ENCODE data around the gene CARD18. TPM values are rescaled to one million over a fixed set of nuclear protein-coding genes. Genes with fewer than 3 reads are reported as not detected.

Gene CARD18
- total RNA-seq, 1 experiment from 2014 or later: not detected

DNA sequence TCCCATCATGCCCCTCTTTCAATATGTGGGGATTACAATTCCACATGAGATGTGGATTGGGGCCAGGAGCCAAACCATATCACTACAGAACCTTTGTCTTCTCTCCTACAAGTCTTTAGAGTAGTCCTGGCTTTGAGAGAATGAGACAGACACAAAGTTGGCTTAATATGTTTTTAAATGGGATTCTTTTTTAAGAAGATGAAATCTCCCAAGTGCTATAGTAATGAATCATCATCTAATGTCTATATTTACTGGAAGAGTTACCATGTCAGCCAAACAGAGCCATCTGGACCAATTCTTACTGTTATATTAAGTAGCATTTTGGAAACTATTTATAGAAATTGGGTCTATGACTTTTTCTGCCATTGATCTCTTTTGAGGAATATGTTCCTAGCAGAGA is 38.1 kb upstream of the CARD18 start:
- Histone ChIP-seq H3K4me3 (ENCODE audit: low read length) (no peak overlapping the region), H3K79me2 (ENCODE audit: low read length) (no peaks in the 10 kb centered on the region), H3K9me3 (ENCODE audit: low read length) (no peaks in the 10 kb centered on the region), H4K20me1 (ENCODE audit: low read length) (no peaks in the 10 kb centered on the region), H3F3A (ENCODE audit: low read length, unreplicated experiment) (no peaks in the 10 kb centered on the region), H3K4me2 (ENCODE audit: low read length) (no peak overlapping the region), H3K4me1 (ENCODE audit: insufficient read depth, low read length) (0 out of 2 replicates have a peak, but pooled peaks cover 3% of the 10 kb centered on the region), H3K27me3 (ENCODE audit: low read length) (no peaks in the 10 kb centered on the region), H3K9ac (ENCODE audit: low read length) (no peak overlapping the region), H3K27ac (ENCODE audit: low read length) (no peak overlapping the region), H2AFZ (ENCODE audit: low read length) (no peak overlapping the region), H3K36me3 (ENCODE audit: low read depth, low read length) (no peaks in the 10 kb centered on the region), H3K9me2 (replicated peaks; ENCODE audit: low read length) (no peaks in the 10 kb centered on the region)
- intact Hi-C loops (cut with micrococcal nuclease): no loop called here
- ATAC-seq (peak; percentile 59), DNase-seq (peak; percentile 51)
- TF ChIP-seq, protein P1, sequence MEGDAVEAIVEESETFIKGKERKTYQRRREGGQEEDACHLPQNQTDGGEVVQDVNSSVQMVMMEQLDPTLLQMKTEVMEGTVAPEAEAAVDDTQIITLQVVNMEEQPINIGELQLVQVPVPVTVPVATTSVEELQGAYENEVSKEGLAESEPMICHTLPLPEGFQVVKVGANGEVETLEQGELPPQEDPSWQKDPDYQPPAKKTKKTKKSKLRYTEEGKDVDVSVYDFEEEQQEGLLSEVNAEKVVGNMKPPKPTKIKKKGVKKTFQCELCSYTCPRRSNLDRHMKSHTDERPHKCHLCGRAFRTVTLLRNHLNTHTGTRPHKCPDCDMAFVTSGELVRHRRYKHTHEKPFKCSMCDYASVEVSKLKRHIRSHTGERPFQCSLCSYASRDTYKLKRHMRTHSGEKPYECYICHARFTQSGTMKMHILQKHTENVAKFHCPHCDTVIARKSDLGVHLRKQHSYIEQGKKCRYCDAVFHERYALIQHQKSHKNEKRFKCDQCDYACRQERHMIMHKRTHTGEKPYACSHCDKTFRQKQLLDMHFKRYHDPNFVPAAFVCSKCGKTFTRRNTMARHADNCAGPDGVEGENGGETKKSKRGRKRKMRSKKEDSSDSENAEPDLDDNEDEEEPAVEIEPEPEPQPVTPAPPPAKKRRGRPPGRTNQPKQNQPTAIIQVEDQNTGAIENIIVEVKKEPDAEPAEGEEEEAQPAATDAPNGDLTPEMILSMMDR (conservative IDR thresholded peaks at IDR 0.05; ENCODE audit: low read depth, low read length): no peak
- TF ChIP-seq EZH2 (IDR thresholded peaks at IDR 0.05; ENCODE audit: low read length, unreplicated experiment) (no peak), EZH2phosphoT487 (IDR thresholded peaks at IDR 0.05; ENCODE audit: borderline replicate concordance, low read length) (no peak)
- BruUV-seq (replicated peaks): no TSS peak
- ChIA-PET POLR2A (ENCODE audit: unreplicated experiment) (no interaction called here), CTCF (no interaction called here)

- TF ChIP-seq EZH2phosphoT487 (IDR thresholded peaks at IDR 0.05; ENCODE audit: borderline replicate concordance, low read length) (no peak), EZH2 (IDR thresholded peaks at IDR 0.05; ENCODE audit: low read length, unreplicated experiment) (no peak)
- TF ChIP-seq, protein P1 (conservative IDR thresholded peaks at IDR 0.05; ENCODE audit: low read depth, low read length): no peak
- no peaks in the 10 kb centered on the region for H3K27me3 ChIP-seq (ENCODE audit: low read length)
- peaks cover 10% of the 10 kb centered on the region; the same call in 1 of the 2 replicates for H3K4me1 ChIP-seq (ENCODE audit: insufficient read depth, low read length)
- POLR2A ChIA-PET (ENCODE audit: unreplicated experiment): no interaction called here
- no peak overlapping the region for H3K4me2 ChIP-seq (ENCODE audit: low read length)
- no peaks in the 10 kb centered on the region; the same call in 1 of the 2 replicates for H3K9me2 ChIP-seq (replicated peaks; ENCODE audit: low read length)
- BruUV-seq (replicated peaks): no TSS peak
- ATAC-seq: peak; percentile 70
- H3K4me3 ChIP-seq (ENCODE audit: low read length): no peak overlapping the region
- no peaks in the 10 kb centered on the region for H3K9me3 ChIP-seq (ENCODE audit: low read length)
- no peak overlapping the region for H3K9ac ChIP-seq (ENCODE audit: low read length)
- DNase-seq: peak; percentile 76
- H3K79me2 ChIP-seq (ENCODE audit: low read length): no peaks in the 10 kb centered on the region
- CTCF ChIA-PET: interaction anchor here (0.7 kb wide), 1 partner anchor 444 kb away, joined by 9 read pairs; no protein-coding TSS in a partner anchor
- intact Hi-C loops (cut with micrococcal nuclease): no loop called here
- H4K20me1 ChIP-seq (ENCODE audit: low read length): no peaks in the 10 kb centered on the region
- no peaks in the 10 kb centered on the region for H3F3A ChIP-seq (ENCODE audit: low read length, unreplicated experiment)
- no peak overlapping the region for H3K27ac ChIP-seq (ENCODE audit: low read length)
- no peaks in the 10 kb centered on the region for H3K36me3 ChIP-seq (ENCODE audit: low read depth, low read length)
- H2AFZ ChIP-seq (ENCODE audit: low read length): no peak overlapping the region
Observed at GRCh38 chr11:105168457-105168856, 28.9 kb upstream of the CARD18 start.

DNA sequence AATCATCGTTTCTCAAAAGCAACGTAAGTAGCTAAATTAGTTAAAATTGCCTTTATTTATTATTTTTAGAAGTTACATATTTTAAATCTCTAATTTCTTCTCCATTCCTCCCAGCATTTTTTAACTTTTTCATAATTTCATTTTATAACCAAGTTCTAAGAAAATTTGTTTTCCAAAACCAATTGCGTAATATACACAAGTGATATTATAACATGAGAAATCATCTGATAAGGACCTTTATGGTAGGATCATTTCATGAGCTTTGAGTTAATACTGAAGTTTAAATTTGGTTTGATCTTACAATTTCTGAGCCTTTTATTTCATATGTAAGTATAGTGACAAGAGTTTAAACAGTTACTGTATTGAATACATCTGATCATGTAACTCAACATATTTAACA is 27.7 kb upstream of the CARD18 start:
- ATAC-seq: no peak
- no peak for DNase-seq
- TF ChIP-seq EZH2 (IDR thresholded peaks at IDR 0.05; ENCODE audit: low read length, unreplicated experiment): no peak
- TF ChIP-seq EZH2phosphoT487 (IDR thresholded peaks at IDR 0.05; ENCODE audit: borderline replicate concordance, low read length): no peak
- TF ChIP-seq, protein P1 (conservative IDR thresholded peaks at IDR 0.05; ENCODE audit: low read depth, low read length): no peak
- Histone ChIP-seq H3K9me2 (replicated peaks; ENCODE audit: low read length) (no peaks in the 10 kb centered on the region; the same call in 1 of the 2 replicates), H3K36me3 (ENCODE audit: low read depth, low read length) (no peaks in the 10 kb centered on the region), H3K27ac (ENCODE audit: low read length) (no peak overlapping the region), H3K79me2 (ENCODE audit: low read length) (no peaks in the 10 kb centered on the region), H3K9ac (ENCODE audit: low read length) (no peak overlapping the region), H3K4me3 (ENCODE audit: low read length) (no peak overlapping the region), H3K4me2 (ENCODE audit: low read length) (no peak overlapping the region), H3K27me3 (ENCODE audit: low read length) (no peaks in the 10 kb centered on the region), H4K20me1 (ENCODE audit: low read length) (no peaks in the 10 kb centered on the region), H3F3A (ENCODE audit: low read length, unreplicated experiment) (no peaks in the 10 kb centered on the region), H2AFZ (ENCODE audit: low read length) (no peak overlapping the region), H3K9me3 (ENCODE audit: low read length) (no peaks in the 10 kb centered on the region), H3K4me1 (ENCODE audit: insufficient read depth, low read length) (peaks cover 10% of the 10 kb centered on the region; the same call in 1 of the 2 replicates)
- BruUV-seq (replicated peaks): no TSS peak
- intact Hi-C loops (cut with micrococcal nuclease): no loop called here
- CTCF ChIA-PET: no interaction called here
- POLR2A ChIA-PET (ENCODE audit: unreplicated experiment): no interaction called here

All from PC-3 (cell line).